HepG2 (cell line): Measurements from ENCODE around the gene CALU. TPM values are rescaled to one million over a fixed set of nuclear protein-coding genes. Genes with fewer than 3 reads are reported as not detected.

Experiments used
- ATAC-seq: fragments of 200-7000 bp; cut with Tn5 transposase; 3 replicates; pipeline ENCODE4 v1.9.1; 2020; ENCODE audit warnings: mild to moderate bottlenecking, moderate library complexity
- BruUV-seq: library from RNA; stranded (reverse); fragments of 400-500 nt; replicated peaks from 2 replicates; lab custom pipeline; 2021; lab: Mats Ljungman, UMichigan
- CTCF ChIA-PET: fragments of 300-600 bp; formaldehyde crosslinking; extraction: SDS; loops from one replicate; lab custom pipeline; 2021; ENCODE audit warnings: low total read pairs, inconsistent platforms, low intra/inter-chr PET ratio; lab: Yijun Ruan, JAX
- POLR2A ChIA-PET: fragments of 350-600 bp; sonication (Branson Sonifier 250); formaldehyde crosslinking; loops from one replicate; lab custom pipeline; 2020; ENCODE audit warnings: antibody characterized with exemption, inconsistent platforms; lab: Yijun Ruan, JAX
- DNase-seq: peaks from one replicate; pipeline ENCODE4 v3.0.0-alpha.2; 2015; ENCODE audit warnings: low spot score
- FAIRE-seq: peaks from 3 replicates; lab custom pipeline; 2011; peaks lifted over from hg19 to GRCh38; lab: Jason Lieb, UNC
- H2AFZ ChIP-seq: one replicate; pipeline ENCODE4 v1.6.1; 2011; ENCODE audit warnings: low read length, inconsistent platforms
- H3K27ac ChIP-seq: fragments of 300-600 bp; 3 replicates; pipeline ENCODE4 v1.8.0; 2011; ENCODE audit warnings: mixed run types, mild to moderate bottlenecking, mixed read lengths, low read length, inconsistent platforms; ENCODE audit not compliant: insufficient read depth; ENCODE audit errors: extremely low read length
- H3K27me3 ChIP-seq, 2 experiments: fragments of 200-600 bp in 1 of 2; 2 replicates in 1 of 2; 3 replicates in 1 of 2; pipeline versions ENCODE4 v1.6.0 to v1.8.0; 2011; ENCODE audit warnings: low read length in 2 of 2, mild to moderate bottlenecking in 2 of 2, moderate library complexity in 2 of 2, inconsistent platforms in 1 of 2; ENCODE audit not compliant: insufficient read depth in 2 of 2, control insufficient read depth in 1 of 2
- H3K36me3 ChIP-seq, 2 experiments: fragments of 200-600 bp in 1 of 2; replicated peaks in 1 of 2; 2 replicates in 1 of 2; 3 replicates in 1 of 2; pipeline versions ENCODE4 v1.5.1 to v1.8.0; 2011; ENCODE audit warnings: low read length in 2 of 2, inconsistent platforms in 1 of 2; ENCODE audit not compliant: insufficient read depth in 2 of 2, control insufficient read depth in 1 of 2
- H3K4me1 ChIP-seq: 2 replicates; pipeline ENCODE4 v1.5.1; 2012; ENCODE audit warnings: low read length, inconsistent platforms; ENCODE audit not compliant: insufficient read depth
- H3K4me2 ChIP-seq: 2 replicates; pipeline ENCODE4 v1.6.0; 2011; ENCODE audit warnings: low read depth, low read length, inconsistent platforms
- H3K4me3 ChIP-seq, 3 experiments: fragments of 200-600 bp in 1 of 3; sonication (generic), shearing (Covaris generic) in 1 of 3; replicated peaks in 1 of 3; 2 replicates each; pipeline ENCODE4 v1.5.1; 2011 to 2016; ENCODE audit warnings: low read length in 3 of 3, inconsistent platforms in 2 of 3, low read depth in 2 of 3, mild to moderate bottlenecking in 2 of 3, control low read depth in 1 of 3, mixed read lengths in 1 of 3; ENCODE audit not compliant: insufficient read depth in 1 of 3
- H3K79me2 ChIP-seq: one replicate; pipeline ENCODE4 v1.6.1; 2011; ENCODE audit warnings: low read length, inconsistent platforms; ENCODE audit not compliant: insufficient read depth
- H3K9ac ChIP-seq: 2 replicates; pipeline ENCODE4 v1.6.0; 2011; ENCODE audit warnings: mild to moderate bottlenecking, low read depth, low read length, inconsistent platforms; ENCODE audit not compliant: insufficient read depth
- H3K9me3 ChIP-seq: 2 replicates; pipeline ENCODE4 v1.5.1; 2012; ENCODE audit warnings: mild to moderate bottlenecking, low read length
- H4K20me1 ChIP-seq: 2 replicates; pipeline ENCODE4 v1.6.0; 2011; ENCODE audit warnings: inconsistent platforms, mild to moderate bottlenecking, low read length, moderate library complexity; ENCODE audit not compliant: insufficient read depth
- ARHGAP35 ChIP-seq: sonication (generic); formaldehyde crosslinking; IDR thresholded peaks from 2 replicates; pipeline ENCODE4 v1.9.0; 2022; ENCODE audit warnings: mild to moderate bottlenecking, inconsistent platforms, moderate library complexity, missing genetic modification reagents, borderline replicate concordance
- ATF2 ChIP-seq: sonication (generic); formaldehyde crosslinking; IDR thresholded peaks from 2 replicates; pipeline ENCODE4 v1.4.0; 2020; ENCODE audit warnings: missing genetic modification reagents
- CBX2 ChIP-seq, 2 experiments: fragments of 200-600 bp in 1 of 2; sonication (generic); formaldehyde crosslinking in 1 of 2; IDR thresholded peaks; 2 replicates each; pipeline versions ENCODE4 v1.7.0 to v1.8.1; 2018 to 2022; ENCODE audit warnings: low read depth in 2 of 2, low read length in 1 of 2, mild to moderate bottlenecking in 1 of 2, missing genetic modification reagents in 1 of 2
- KIAA2018 ChIP-seq: sonication (generic); formaldehyde crosslinking; IDR thresholded peaks from 2 replicates; pipeline ENCODE4 v1.5.0; 2020; ENCODE audit warnings: mild to moderate bottlenecking, missing genetic modification reagents, borderline replicate concordance
- NFE2L2 ChIP-seq: fragments of 150-350 bp; IDR thresholded peaks from 2 replicates; pipeline ENCODE4 v1.6.1; 2014; ENCODE audit warnings: low read length
- NFIB ChIP-seq: sonication (generic); formaldehyde crosslinking; IDR thresholded peaks from 2 replicates; pipeline ENCODE4 v1.9.0; 2021; ENCODE audit warnings: missing genetic modification reagents, mild to moderate bottlenecking, borderline replicate concordance
- TBP ChIP-seq: sonication (generic); formaldehyde crosslinking; IDR thresholded peaks from 2 replicates; pipeline ENCODE4 v1.5.0; 2020; ENCODE audit warnings: missing genetic modification reagents
- TIGD3 ChIP-seq: sonication (generic); formaldehyde crosslinking; IDR thresholded peaks from 2 replicates; pipeline ENCODE4 v1.5.1; 2020; ENCODE audit warnings: mild to moderate bottlenecking, missing genetic modification reagents, borderline replicate concordance
- ZBTB20 ChIP-seq: sonication (generic); formaldehyde crosslinking; IDR thresholded peaks from 2 replicates; pipeline ENCODE4 v1.8.1; 2023; ENCODE audit warnings: missing genetic modification reagents, low read depth, mild to moderate bottlenecking, borderline replicate concordance
- ZNF101 ChIP-seq: sonication (generic); formaldehyde crosslinking; IDR thresholded peaks from 2 replicates; pipeline ENCODE4 v1.4.0; 2020; ENCODE audit warnings: mild to moderate bottlenecking, low read depth, missing genetic modification reagents, borderline replicate concordance
- WGBS: methylation state at CpG from one replicate; pipeline ENCODE4 v1.1.6; 2017; ENCODE audit warnings: low lambda C conversion rate; 5-methylcytosine and 5-hydroxymethylcytosine counted together
- in situ Hi-C: cut with HindIII; loops from 2 replicates; pipeline ENCODE4 v1.10.0; 2017; ENCODE audit warnings: low pct_unique_long_range_greater_than_20kb; ENCODE audit not compliant: extremely low pct_ligation_motif_present
- intact Hi-C: fragments of 100-400 bp; cut with micrococcal nuclease; formaldehyde crosslinking; loops from one replicate; pipeline ENCODE4 v1.10.0; 2022; ENCODE audit not compliant: unreplicated experiment
- polyA plus RNA-seq, 8 experiments: library from polyadenylated mRNA; depleted of rRNA in 3 of 8; stranded (reverse) in 7 of 8; unstranded in 1 of 8; fragments of >200 nt; fragmentation: Illumina TruSeq in 4 of 8; extraction: Trizol in 4 of 8; gene quantifications; 2 replicates each; pipeline versions ENCODE4 v1.2.1 to v1.2.3, GENCODE V29; 2011 to 2016; ENCODE audit warnings: low read depth in 4 of 8, missing spikeins in 1 of 8, mixed read lengths in 1 of 8; ENCODE audit not compliant: insufficient read depth in 1 of 8
- total RNA-seq, 5 experiments: library from RNA; depleted of rRNA; stranded (reverse); fragments of >200 nt; fragmentation: Illumina TruSeq; extraction: Trizol; gene quantifications; 2 replicates each; pipeline ENCODE4 v1.2.3, GENCODE V29; 2016; ENCODE audit warnings: low read depth in 1 of 5

The CALU gene
- total and polyA plus RNA-seq, 2 of the 13 experiments (the other 11 are each of a cell fraction or from before 2014, with no cell fraction given), result 198 to 252 TPM

GRCh38 chr7:128795129-128795528 is 56.0 kb downstream of the CALU start:
- H3K36me3 ChIP-seq, result no peaks in the 10 kb centered on the region
- no peak overlapping the region for H3K4me2 ChIP-seq
- DNase-seq, result no peak
- H3K27ac ChIP-seq, result no peak overlapping the region
- 27% methylated on average over 4 of the region's 4 CpGs for WGBS
- H2AFZ ChIP-seq, result no peak overlapping the region
- TF ChIP-seq NFE2L2, result no peak
- TF ChIP-seq ZBTB20 (CRISPR knock-in tag), result no peak
- no peak for TF ChIP-seq TBP (CRISPR knock-in tag)
- TF ChIP-seq ARHGAP35, result no peak
- no peak for TF ChIP-seq CBX2 (IDR thresholded peaks at IDR 0.05; ENCODE audit: low read depth, low read length)
- TF ChIP-seq CBX2 (CRISPR knock-in tag; IDR thresholded peaks at IDR 0.05; ENCODE audit: low read depth), result no peak
- TF ChIP-seq TIGD3, result no peak
- TF ChIP-seq ATF2 (CRISPR knock-in tag), result no peak
- TF ChIP-seq KIAA2018, result no peak
- no peak for TF ChIP-seq ZNF101 (CRISPR knock-in tag)
- no peak for TF ChIP-seq NFIB (CRISPR knock-in tag)
- no peaks in the 10 kb centered on the region for H3K79me2 ChIP-seq
- in situ Hi-C loops, result no loop called here
- intact Hi-C loops, result loop anchor here (2.0 kb wide), 1 partner anchor 84 kb away; no protein-coding TSS in a partner anchor
- BruUV-seq, result no TSS peak
- CTCF ChIA-PET, result no interaction called here
- H3K9ac ChIP-seq, result no peak overlapping the region
- no peak for FAIRE-seq
- H4K20me1 ChIP-seq, result no peaks in the 10 kb centered on the region
- H3K4me1 ChIP-seq, result peaks cover 6% of the 10 kb centered on the region
- no peak for ATAC-seq
- H3K27me3 ChIP-seq, result peaks cover 7 to 30% of the 10 kb centered on the region in 2 experiments; a peak in 4 of 5 replicates
- no peaks in the 10 kb centered on the region for H3K9me3 ChIP-seq
- no peak overlapping the region for H3K4me3 ChIP-seq
- POLR2A ChIA-PET, result no interaction called here
